OCI-LY1 (cell line): ENCODE measurements around the gene BAX.

Experiments
- EZH2 ChIP-seq: fragments of 200-600 bp; sonication (generic), shearing (Covaris generic); IDR thresholded peaks from 2 replicates; pipeline ENCODE4 v1.8.0; 2017; ENCODE audit warnings: borderline replicate concordance, mixed run types, mild to moderate bottlenecking, antibody characterized with exemption, low read length, moderate library complexity, mixed read lengths
- TF ChIP-seq, protein P1 (sequence below): fragments of 200-600 bp; sonication (generic), shearing (Covaris generic); IDR thresholded peaks from 2 replicates; pipeline ENCODE4 v1.5.1; 2017; ENCODE audit warnings: mild to moderate bottlenecking, antibody characterized with exemption, low read length, moderate library complexity, mixed read lengths

DNA sequence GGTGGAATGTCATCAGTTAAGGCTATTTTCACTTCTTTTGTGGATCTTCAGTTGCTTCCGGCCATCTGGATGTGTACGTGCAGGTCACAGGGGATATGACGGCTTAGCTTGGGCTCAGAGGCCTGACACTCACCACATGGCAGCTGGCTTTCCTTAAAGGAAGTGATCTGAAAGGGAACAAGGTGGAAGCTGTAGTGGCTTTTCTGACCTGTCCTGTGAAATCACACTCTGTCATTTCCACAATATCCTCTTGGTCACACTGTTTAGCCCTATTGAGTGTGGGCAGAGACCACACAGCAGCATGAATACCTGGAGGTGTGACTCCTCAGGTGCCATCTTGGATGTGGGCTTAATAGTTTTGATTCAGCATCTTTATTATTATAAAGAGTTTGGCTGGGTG is 4.5 kb upstream of the BAX start:
- TF ChIP-seq, protein P1, sequence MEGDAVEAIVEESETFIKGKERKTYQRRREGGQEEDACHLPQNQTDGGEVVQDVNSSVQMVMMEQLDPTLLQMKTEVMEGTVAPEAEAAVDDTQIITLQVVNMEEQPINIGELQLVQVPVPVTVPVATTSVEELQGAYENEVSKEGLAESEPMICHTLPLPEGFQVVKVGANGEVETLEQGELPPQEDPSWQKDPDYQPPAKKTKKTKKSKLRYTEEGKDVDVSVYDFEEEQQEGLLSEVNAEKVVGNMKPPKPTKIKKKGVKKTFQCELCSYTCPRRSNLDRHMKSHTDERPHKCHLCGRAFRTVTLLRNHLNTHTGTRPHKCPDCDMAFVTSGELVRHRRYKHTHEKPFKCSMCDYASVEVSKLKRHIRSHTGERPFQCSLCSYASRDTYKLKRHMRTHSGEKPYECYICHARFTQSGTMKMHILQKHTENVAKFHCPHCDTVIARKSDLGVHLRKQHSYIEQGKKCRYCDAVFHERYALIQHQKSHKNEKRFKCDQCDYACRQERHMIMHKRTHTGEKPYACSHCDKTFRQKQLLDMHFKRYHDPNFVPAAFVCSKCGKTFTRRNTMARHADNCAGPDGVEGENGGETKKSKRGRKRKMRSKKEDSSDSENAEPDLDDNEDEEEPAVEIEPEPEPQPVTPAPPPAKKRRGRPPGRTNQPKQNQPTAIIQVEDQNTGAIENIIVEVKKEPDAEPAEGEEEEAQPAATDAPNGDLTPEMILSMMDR: no peak
- no peak for TF ChIP-seq EZH2
